Fibroblast of lung (primary cell): ENCODE measurements around the gene GNB5.

Source experiments
- CTCF ChIP-seq, 2 donors: IDR thresholded peaks in 1 of 2; conservative IDR thresholded peaks in 1 of 2; 1 replicate in 1 of 2; 2 replicates in 1 of 2; pipeline ENCODE4 v1.5.1; 2011 to 2012; ENCODE audit warnings: low read length in 2 of 2, control low read depth in 1 of 2, inconsistent platforms in 1 of 2, low read depth in 1 of 2, mild to moderate bottlenecking in 1 of 2
- EZH2 ChIP-seq: IDR thresholded peaks from 2 replicates; pipeline ENCODE4 v1.5.1; 2012; ENCODE audit warnings: low read length, control low read depth, mild to moderate bottlenecking; ENCODE audit errors: missing control alignments

- TF ChIP-seq CTCF (conservative IDR thresholded peaks at IDR 0.05 in 1 of 2, IDR thresholded peaks at IDR 0.05 in 1 of 2; ENCODE audit: low read depth in 1 of 2, low read length in 2 of 2): no peak
- no peak for TF ChIP-seq EZH2
Observed at GRCh38 chr15:52078197-52078875, 112.9 kb downstream of the GNB5 start.
